Activated CD4-positive, alpha-beta T cell treated with anti-CD3 and anti-CD28 coated beads, Interleukin-10, Interleukin-2, amounts not matched to agents 100 ng/mL and 50 ng/mL, durations not matched to agents 16 hours and 8 hours (primary cell): ENCODE data around the gene RAET1E.
"Not testable (repeated sequence)": the region's sequence is repeated elsewhere in the genome, so short reads cannot be mapped to it uniquely, and the experiment has no call there.

ENCODE experiments used
- DNase-seq: peaks from one replicate; pipeline ENCODE4 v3.0.0-alpha.2; 2020

RAET1E gene

GRCh38 chr6:149907317-149907716 lies 9.4 kb upstream of the RAET1E start:
- DNase-seq, result no peak

GRCh38 chr6:149906405-149906804 lies 8.5 kb upstream of the RAET1E start:
- no peak for DNase-seq

- no peak for DNase-seq
These were observed 8.0 kb upstream of the RAET1E start for GRCh38 chr6:149905911-149906371.

GRCh38 chr6:149905371-149905910 lies 7.5 kb upstream of the RAET1E start:
- DNase-seq, result no peak

GRCh38 chr6:149904661-149905370 lies 6.9 kb upstream of the RAET1E start:
- no peak for DNase-seq

GRCh38 chr6:149903938-149904611 lies 6.2 kb upstream of the RAET1E start:
- no peak for DNase-seq

GRCh38 chr6:149901444-149902140 lies 3.7 kb upstream of the RAET1E start:
- DNase-seq, result no peak

- DNase-seq, result no peak
These were observed 2.9 kb upstream of the RAET1E start for GRCh38 chr6:149900620-149901443.

GRCh38 chr6:149899926-149900619 lies 2.2 kb upstream of the RAET1E start:
- DNase-seq, result no peak

- DNase-seq, result no peak
These were observed 1.6 kb upstream of the RAET1E start for GRCh38 chr6:149899486-149899885.

- no peak for DNase-seq
These were observed 1.1 kb upstream of the RAET1E start for GRCh38 chr6:149898966-149899365.

- DNase-seq, result no peak
These were observed 757 bp downstream of the RAET1E start for GRCh38 chr6:149897015-149897697.

GRCh38 chr6:149896491-149896890 lies 1.4 kb downstream of the RAET1E start:
- DNase-seq, result no peak

- peak; percentile 40 for DNase-seq
These were observed 2.1 kb downstream of the RAET1E start for GRCh38 chr6:149895833-149896271.

GRCh38 chr6:149895048-149895590 lies 2.8 kb downstream of the RAET1E start:
- no peak for DNase-seq

GRCh38 chr6:149891864-149892263 lies 6.0 kb downstream of the RAET1E start:
- DNase-seq, result not testable (repeated sequence)

GRCh38 chr6:149891259-149891658 lies 6.7 kb downstream of the RAET1E start:
- DNase-seq, result no peak

GRCh38 chr6:149890629-149891045 lies 7.3 kb downstream of the RAET1E start:
- DNase-seq, result no peak

- DNase-seq, result no peak
These were observed 8.6 kb downstream of the RAET1E start for GRCh38 chr6:149889326-149889725.

GRCh38 chr6:149888659-149889058 lies 9.3 kb downstream of the RAET1E start:
- no peak for DNase-seq

GRCh38 chr6:149888093-149888492 lies 9.8 kb downstream of the RAET1E start:
- DNase-seq, result no peak
